PFSK-1 (cell line): ENCODE data around the gene AGPAT3.

Experiments used
- FOXP2 ChIP-seq: optimal IDR thresholded peaks from 2 replicates; pipeline ENCODE3; 2011; ENCODE audit warnings: borderline replicate concordance, control low read depth, inconsistent platforms; ENCODE audit not compliant: insufficient read depth; ENCODE audit errors: extremely low read length, extremely low read depth
- POLR2AphosphoS5 ChIP-seq: IDR thresholded peaks from 2 replicates; pipeline ENCODE4 v1.6.1; 2012; ENCODE audit warnings: low read depth, mild to moderate bottlenecking, control low read depth, low read length, moderate library complexity
- REST ChIP-seq, 2 experiments: IDR thresholded peaks; 2 replicates each; pipeline versions ENCODE4 v1.6.1 to v1.8.0; 2011 to 2012; ENCODE audit warnings: low read depth in 2 of 2, low read length in 2 of 2, control low read depth in 1 of 2, inconsistent platforms in 1 of 2, mild to moderate bottlenecking in 1 of 2, moderate library complexity in 1 of 2; ENCODE audit not compliant: insufficient read depth in 1 of 2
- SIN3A ChIP-seq: IDR thresholded peaks from 2 replicates; pipeline ENCODE4 v1.6.1; 2012; ENCODE audit warnings: mild to moderate bottlenecking, low read length, moderate library complexity, borderline replicate concordance; ENCODE audit not compliant: insufficient read depth
- TAF1 ChIP-seq: IDR thresholded peaks from 2 replicates; pipeline ENCODE4 v1.6.1; 2012; ENCODE audit warnings: low read length, control low read depth, borderline replicate concordance; ENCODE audit not compliant: insufficient read depth

The AGPAT3 gene

GRCh38 chr21:43825242-43825935 is 39.6 kb upstream of the AGPAT3 start:
- TF ChIP-seq POLR2AphosphoS5 (no peak), TAF1 (no peak), REST (IDR thresholded peaks at IDR 0.05; ENCODE audit: insufficient read depth in 1 of 2, low read depth in 2 of 2, low read length in 2 of 2) (no peak), SIN3A (no peak), FOXP2 (no peak)

- TF ChIP-seq SIN3A = no peak
- TF ChIP-seq POLR2AphosphoS5 = no peak
- TF ChIP-seq FOXP2 = no peak
- TF ChIP-seq REST (IDR thresholded peaks at IDR 0.05; ENCODE audit: insufficient read depth in 1 of 2, low read depth in 2 of 2, low read length in 2 of 2) = no peak
- TF ChIP-seq TAF1 = no peak
These were observed 38.9 kb upstream of the AGPAT3 start for GRCh38 chr21:43825936-43826622.

- TF ChIP-seq POLR2AphosphoS5 (no peak), TAF1 (no peak)
These were observed 38.4 kb upstream of the AGPAT3 start for GRCh38 chr21:43826623-43826974.

- TF ChIP-seq REST (IDR thresholded peaks at IDR 0.05; ENCODE audit: insufficient read depth in 1 of 2, low read depth in 2 of 2, low read length in 2 of 2) (no peak), TAF1 (no peak), SIN3A (no peak), POLR2AphosphoS5 (no peak), FOXP2 (no peak)
These were observed 37.9 kb upstream of the AGPAT3 start for GRCh38 chr21:43827015-43827611.

- TF ChIP-seq SIN3A (no peak), POLR2AphosphoS5 (no peak), FOXP2 (no peak)
These were observed 35.9 kb upstream of the AGPAT3 start for GRCh38 chr21:43829161-43829560.

- no peak for TF ChIP-seq FOXP2
- TF ChIP-seq REST (IDR thresholded peaks at IDR 0.05; ENCODE audit: insufficient read depth in 1 of 2, low read depth in 2 of 2, low read length in 2 of 2) = no peak
- TF ChIP-seq POLR2AphosphoS5 = no peak
- TF ChIP-seq SIN3A = no peak
- TF ChIP-seq TAF1 = no peak
These were observed 35.4 kb upstream of the AGPAT3 start for GRCh38 chr21:43829575-43830119.
